Fibroblast of the aortic adventitia (primary cell): ENCODE results near the gene CREB5. TPM values are rescaled to one million over a fixed set of nuclear protein-coding genes. Genes with fewer than 3 reads are reported as not detected.
"Not testable (repeated sequence)": the region's sequence is repeated elsewhere in the genome, so short reads cannot be mapped to it uniquely, and the experiment has no call there.

Source experiments
- DNase-seq: peaks from one replicate; pipeline ENCODE4 v3.0.0-alpha.2; 2010; ENCODE audit warnings: low read depth
- H3K4me3 ChIP-seq: 2 replicates; pipeline ENCODE4 v1.5.1; 2011; ENCODE audit warnings: low read depth, mild to moderate bottlenecking, control low read depth, low read length, moderate library complexity
- total RNA-seq: library from RNA; depleted of rRNA; stranded (reverse); fragments of >200 nt; gene quantifications from 2 replicates; pipeline ENCODE4 v1.2.3, GENCODE V29; 2012; ENCODE audit warnings: low replicate concordance
- TF ChIP-seq, protein P1 (sequence below): IDR thresholded peaks from 2 replicates; pipeline ENCODE4 v1.5.1; 2011; ENCODE audit warnings: mild to moderate bottlenecking, low read length, control low read depth, inconsistent platforms; ENCODE audit not compliant: insufficient read depth

CREB5 gene
- total RNA-seq, 1 donor = 5.2 TPM

DNA sequence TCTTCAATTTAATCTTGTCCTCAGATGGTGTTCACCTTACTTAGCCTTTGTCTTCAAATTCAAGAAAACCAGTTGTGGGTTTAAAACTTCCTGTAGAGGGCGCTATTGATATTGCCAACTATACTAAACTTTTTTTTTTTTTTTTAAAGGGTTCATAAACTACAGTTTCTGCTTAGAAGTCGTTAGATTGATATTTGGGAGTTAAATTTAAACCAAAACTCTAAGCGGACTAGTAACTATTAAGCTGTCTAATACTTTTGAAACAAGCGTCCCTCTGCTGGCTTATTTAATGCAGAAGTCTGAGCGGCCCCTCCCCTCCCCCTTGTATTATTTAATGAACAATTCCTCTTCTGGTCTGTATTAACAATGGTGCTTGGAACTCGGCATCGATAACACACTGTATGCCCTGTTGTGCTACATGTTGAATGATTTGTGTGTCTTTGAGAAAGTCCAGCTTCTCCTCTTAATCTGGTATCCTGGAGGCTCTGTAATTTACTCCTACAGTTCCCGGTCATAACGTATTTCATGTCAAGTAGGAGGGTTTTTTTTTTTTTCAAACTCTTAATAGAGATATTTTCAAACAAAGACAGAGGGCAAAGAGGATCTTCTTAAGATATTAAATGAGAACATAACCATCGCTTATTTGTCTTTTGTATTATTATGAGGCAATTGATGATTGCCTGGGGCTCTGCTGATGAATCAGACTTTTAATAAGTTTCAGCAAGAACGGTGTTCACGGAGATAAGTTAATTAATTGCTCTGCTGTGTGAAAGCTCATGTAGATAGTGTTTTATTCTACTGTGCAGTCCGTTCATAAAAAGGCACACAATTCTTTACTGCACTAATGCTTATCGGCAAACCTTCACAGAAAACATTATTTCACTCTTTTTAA lies 22.6 kb upstream of the CREB5 start:
- H3K4me3 ChIP-seq = peak overlapping the region; percentile 32
- TF ChIP-seq, protein P1, sequence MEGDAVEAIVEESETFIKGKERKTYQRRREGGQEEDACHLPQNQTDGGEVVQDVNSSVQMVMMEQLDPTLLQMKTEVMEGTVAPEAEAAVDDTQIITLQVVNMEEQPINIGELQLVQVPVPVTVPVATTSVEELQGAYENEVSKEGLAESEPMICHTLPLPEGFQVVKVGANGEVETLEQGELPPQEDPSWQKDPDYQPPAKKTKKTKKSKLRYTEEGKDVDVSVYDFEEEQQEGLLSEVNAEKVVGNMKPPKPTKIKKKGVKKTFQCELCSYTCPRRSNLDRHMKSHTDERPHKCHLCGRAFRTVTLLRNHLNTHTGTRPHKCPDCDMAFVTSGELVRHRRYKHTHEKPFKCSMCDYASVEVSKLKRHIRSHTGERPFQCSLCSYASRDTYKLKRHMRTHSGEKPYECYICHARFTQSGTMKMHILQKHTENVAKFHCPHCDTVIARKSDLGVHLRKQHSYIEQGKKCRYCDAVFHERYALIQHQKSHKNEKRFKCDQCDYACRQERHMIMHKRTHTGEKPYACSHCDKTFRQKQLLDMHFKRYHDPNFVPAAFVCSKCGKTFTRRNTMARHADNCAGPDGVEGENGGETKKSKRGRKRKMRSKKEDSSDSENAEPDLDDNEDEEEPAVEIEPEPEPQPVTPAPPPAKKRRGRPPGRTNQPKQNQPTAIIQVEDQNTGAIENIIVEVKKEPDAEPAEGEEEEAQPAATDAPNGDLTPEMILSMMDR = peak; percentile 75
- peak; percentile 86 for DNase-seq

DNA sequence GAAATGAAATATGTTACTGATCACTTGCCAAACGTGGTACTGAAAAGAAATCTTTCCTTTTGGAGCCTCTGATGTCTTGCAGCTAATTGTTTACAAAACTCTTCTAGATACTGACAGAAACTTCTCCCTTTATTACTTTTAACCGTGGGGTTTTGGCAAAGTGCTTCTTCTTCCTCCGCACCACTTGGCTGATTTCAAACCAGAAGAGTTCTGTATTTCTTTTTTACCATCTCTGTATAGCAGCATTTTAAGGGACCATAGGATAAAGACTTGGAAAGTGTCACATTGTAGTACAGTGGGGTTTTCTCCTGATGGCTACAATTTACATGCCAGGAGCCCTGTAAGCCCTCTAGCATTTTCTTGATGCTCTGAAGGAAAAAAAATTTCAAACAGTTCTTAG lies 21.9 kb upstream of the CREB5 start:
- no peak for DNase-seq
- TF ChIP-seq, protein P1 = no peak
- H3K4me3 ChIP-seq = no peak overlapping the region

- no peak for DNase-seq
- no peak overlapping the region for H3K4me3 ChIP-seq
- TF ChIP-seq, protein P1 = no peak
Measured at GRCh38 chr7:28392289-28392688, 20.0 kb upstream of the CREB5 start.

- no peak overlapping the region for H3K4me3 ChIP-seq
- TF ChIP-seq, protein P1 = no peak
- no peak for DNase-seq
Measured at GRCh38 chr7:28395404-28395803, 16.9 kb upstream of the CREB5 start.

DNA sequence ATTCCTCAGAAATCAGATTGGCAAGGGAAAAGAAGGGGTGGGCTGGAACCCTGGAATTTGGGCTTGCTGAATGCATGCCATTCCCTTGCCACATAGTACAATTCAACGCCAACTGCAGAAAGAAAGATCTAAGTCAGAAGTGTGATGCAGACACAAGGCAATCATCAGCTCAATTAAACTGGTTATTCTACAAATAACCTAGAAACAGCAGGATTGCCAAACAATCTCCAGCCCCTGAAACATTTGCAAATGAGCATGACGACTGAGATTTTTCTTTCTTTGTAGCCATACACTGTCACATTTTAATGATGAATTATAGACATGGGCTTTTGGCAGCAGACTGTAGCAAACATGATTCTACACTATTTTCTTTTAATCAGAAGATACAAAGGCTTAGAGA lies 16.5 kb upstream of the CREB5 start:
- peak; percentile 52 for DNase-seq
- H3K4me3 ChIP-seq = no peak overlapping the region
- TF ChIP-seq, protein P1 = no peak

DNA sequence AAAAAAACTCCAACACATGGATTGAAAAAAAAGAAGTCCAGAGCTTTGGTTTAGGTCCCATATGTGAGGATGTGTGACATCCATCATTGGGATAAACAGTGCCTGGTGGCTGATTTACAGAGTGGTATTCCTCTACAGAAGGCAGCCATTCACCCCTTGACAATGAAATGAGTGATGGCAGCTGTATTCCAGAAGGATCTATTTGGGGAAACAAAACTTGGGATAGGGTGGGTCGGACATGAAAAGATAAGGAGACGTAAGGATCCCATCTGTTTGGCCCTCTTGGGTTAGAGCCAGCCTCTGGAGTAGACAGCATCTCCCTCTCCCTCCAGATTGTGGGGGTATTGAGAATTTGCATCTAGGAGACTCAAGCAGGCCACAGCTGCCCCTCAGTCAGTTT lies 15.2 kb upstream of the CREB5 start:
- TF ChIP-seq, protein P1 = no peak
- no peak overlapping the region for H3K4me3 ChIP-seq
- no peak for DNase-seq

DNA sequence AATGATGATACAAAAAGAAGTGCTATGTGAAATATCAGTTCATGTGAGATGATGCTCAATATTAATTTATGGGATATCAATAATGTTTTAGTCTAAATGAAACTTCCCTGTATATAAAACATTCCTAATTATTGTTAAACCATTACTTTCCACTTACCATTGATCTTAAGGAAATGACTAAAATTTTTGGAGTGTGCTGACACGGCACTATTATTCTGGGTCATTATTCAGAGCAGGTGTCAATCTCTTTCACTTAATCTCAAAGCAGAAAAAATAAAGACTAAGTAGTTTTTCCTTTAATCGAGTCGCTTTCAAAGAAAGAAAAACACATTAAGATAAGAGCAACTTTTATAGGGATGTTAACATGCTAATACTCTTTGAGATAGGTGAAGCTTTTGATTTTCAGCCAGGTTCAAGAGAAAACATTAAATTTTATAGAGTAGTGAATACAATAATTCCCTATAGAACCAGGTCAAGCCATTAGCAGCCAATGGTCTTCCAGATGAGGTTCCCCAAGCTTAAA lies 11.4 kb upstream of the CREB5 start:
- TF ChIP-seq, protein P1 = no peak
- no peak overlapping the region for H3K4me3 ChIP-seq
- DNase-seq = no peak

GRCh38 chr7:28401567-28401966 lies 10.8 kb upstream of the CREB5 start:
- H3K4me3 ChIP-seq = not testable (repeated sequence)

More at GRCh38 chr7:28401567-28401966, 10.8 kb upstream of the CREB5 start:
- DNase-seq = not testable (repeated sequence)
